Hematopoietic multipotent progenitor cell treated with erythropoietin and hydrocortisone succinate and interleukin-3 and kit ligand, for 17 days (in vitro differentiated cells): Measurements from ENCODE around the gene ARSG.
"Not testable (repeated sequence)": the region's sequence is repeated elsewhere in the genome, so short reads cannot be mapped to it uniquely, and the experiment has no call there.

ENCODE experiments used
- DNase-seq: peaks from one replicate; pipeline ENCODE4 v3.0.0-alpha.2; 2015; ENCODE audit warnings: low spot score

Gene ARSG

GRCh38 chr17:68331932-68332331 is 40.6 kb downstream of the ARSG start:
- not testable (repeated sequence) for DNase-seq

GRCh38 chr17:68334393-68334792 is 43.1 kb downstream of the ARSG start:
- DNase-seq = no peak

DNA sequence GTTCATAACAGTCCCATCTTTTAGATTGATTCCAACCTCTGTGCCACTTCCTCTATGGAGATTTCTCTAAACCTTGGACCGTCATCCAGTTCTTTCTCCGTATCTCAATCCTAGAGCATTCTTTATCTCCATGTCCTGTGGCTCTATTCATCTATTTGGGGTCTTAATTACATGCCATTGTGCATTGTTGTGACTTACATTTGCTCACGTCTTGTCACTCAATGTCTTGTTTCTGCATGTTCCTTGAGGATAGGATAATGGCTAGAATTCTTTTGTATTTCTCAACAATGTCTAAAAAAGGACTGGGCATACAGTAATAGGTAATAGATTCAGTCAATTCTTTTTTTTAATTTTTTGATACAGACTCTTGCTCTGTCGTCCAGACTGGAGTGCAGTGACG is 50.2 kb downstream of the ARSG start:
- DNase-seq = no peak

GRCh38 chr17:68343976-68344375 is 52.7 kb downstream of the ARSG start:
- DNase-seq = no peak

- no peak for DNase-seq
Measured at GRCh38 chr17:68344701-68345136, 53.4 kb downstream of the ARSG start.

GRCh38 chr17:68346448-68346847 is 55.2 kb downstream of the ARSG start:
- DNase-seq = no peak

DNA sequence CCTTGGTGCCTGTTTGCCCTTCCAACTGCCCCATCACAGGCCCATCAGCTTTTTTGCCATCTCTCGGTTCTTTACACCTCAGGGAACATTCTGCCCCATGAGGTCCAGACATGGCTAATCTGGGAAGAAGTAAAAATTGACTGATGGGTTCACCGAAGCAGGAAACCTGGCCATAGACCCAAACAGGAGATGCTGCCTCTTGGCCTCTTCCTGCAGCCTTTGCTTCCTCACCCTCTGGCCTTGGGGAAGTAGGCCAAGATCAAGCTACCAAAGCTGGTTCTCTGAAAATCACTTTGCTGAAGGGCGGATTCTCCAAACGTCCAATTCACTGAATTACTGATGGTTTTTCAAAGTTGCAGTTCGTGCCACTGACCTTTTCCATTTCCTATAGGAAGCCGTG is 56.1 kb downstream of the ARSG start:
- no peak for DNase-seq

DNA sequence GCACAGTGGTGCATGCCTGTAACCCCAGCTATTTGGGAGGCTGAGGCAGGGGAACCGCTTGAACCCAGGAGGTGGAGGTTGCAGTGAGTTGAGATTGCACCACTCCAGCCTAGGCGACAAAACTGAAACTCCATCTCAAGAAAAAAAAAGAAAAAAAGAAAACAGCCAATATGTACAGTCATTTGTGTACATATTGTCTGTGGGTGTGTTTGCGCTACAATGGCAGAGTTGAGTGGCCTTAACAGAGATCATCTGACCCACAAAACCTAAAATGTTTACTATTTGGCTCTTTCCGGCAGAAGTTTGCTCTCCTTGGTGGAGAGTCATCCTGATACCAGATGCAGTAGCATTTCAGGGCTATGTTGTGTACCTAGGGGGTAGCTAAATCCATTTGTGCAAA is 57.9 kb downstream of the ARSG start:
- no peak for DNase-seq

- peak; percentile 25 for DNase-seq
Measured at GRCh38 chr17:68351395-68351794, 60.1 kb downstream of the ARSG start.

DNA sequence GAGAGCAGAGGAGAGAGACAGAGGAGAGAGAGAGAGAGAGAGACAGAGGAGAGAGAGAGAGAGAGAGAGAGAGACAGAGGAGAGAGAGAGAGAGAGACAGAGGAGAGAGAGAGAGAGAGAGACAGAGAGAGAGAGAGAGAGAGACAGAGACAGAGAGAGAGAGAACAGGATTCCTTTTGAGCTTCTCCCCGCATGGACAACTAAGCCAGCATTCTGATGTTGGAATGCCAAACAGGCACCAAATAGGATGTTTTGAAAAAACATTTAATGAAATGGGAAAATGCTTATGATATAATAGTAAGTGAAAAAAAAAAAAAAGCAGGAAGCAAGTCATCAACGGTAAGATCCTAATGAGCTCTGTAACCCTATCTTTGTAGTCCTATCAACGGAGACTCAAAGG is 60.7 kb downstream of the ARSG start:
- no peak for DNase-seq

- DNase-seq = not testable (repeated sequence)
Measured at GRCh38 chr17:68352671-68353070, 61.4 kb downstream of the ARSG start.

DNA sequence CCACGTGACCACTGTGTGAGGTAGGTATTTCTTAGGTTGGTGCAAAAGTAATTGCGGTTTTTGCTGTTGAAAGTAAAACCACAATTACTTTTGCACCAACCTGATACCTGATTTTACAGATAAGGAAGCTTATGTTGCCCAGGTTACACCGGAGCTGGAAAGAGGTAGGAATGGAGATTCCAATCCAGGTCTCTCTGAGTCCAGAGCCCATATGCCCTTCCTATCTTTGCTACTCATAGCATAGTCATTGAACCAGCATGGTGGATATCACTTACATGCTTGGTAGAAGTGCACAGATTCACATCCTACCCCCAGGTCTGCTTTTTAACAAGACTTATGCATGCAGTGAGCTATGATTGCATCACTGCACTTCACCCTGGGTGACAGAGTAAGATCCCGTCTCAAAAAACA is 61.8 kb downstream of the ARSG start:
- DNase-seq = no peak

- DNase-seq = not testable (repeated sequence)
Measured at GRCh38 chr17:68354311-68354710, 63.0 kb downstream of the ARSG start.

DNA sequence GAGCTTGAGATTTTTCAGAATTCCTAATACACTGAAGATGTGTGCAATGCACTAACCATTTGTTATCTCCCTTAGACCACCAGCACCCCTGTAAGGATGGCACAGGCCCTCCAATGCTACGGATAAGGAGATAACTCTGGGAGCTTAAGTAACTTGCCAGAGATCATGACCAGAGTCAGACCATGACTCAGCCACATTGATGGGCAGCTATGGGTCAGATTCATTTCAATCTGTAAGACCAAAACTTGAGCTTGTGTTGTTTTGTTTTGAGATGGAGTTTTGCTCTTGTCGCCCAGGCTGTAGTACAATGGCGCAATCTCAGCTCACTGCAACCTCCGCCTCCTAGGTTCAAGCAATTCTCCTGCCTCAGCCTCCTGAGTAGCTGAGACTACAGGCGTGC is 63.8 kb downstream of the ARSG start:
- DNase-seq = not testable (repeated sequence)

DNA sequence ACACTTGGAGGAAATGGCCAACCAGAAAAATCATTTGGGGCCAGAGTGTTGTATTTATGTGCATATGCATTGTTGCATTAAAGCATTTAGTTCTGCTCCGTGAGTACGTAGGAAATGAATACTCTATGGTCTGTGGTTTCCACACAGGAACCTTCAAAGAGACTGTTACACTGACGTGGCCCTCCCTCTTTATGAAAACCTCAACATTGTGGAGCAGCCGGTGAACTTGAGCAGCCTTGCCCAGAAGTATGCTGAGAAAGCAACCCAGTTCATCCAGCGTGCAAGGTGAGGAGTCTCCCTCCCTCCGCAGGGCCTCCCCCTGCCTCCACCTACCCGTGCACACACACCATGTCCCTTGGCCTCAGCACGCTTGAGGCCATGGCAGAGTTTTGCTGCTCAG is 65.2 kb downstream of the ARSG start:
- no peak for DNase-seq

DNA sequence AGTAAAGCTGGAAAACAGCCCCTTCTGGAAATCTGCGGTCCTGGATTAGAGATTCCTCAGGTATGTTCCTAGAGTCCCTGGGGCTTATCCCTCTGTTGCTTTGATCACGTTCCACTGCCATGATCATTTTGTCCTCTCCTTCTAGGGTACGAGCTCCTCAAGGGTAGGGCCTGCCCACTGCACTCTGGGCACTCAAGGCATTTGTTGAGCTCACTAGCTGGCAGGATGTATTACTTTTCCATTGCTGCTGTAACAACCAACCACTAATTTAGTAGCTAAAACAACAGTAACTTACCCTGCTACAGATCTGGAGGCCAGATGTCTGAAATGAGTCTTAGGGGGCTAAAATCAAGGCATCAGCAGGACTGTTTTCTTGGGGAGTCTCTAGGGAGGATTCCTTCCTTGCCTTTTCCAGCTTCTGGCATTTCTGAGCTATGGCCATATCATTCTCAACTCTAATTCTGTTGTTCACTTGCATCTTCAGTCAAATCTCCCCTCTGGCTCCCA is 65.7 kb downstream of the ARSG start:
- DNase-seq = no peak

DNA sequence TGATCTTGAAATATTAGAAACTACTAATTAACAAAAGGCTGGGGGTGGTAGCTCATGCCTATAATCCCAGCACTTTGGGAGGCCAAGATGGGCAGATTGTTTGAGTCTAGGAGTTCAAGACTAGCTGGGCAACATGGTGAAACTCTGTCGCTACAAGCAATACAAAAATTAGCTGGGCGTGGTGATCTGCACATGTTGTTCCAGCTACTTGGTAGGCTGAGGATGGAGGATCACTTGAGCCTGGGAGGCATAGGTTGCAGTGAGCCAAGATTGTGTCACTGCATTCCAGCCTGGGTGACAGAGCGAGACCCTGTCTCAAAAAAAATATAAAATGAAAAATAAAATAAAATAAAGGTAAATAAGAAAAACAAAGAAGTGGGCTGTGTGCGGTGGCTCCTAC is 66.6 kb downstream of the ARSG start:
- no peak for DNase-seq

DNA sequence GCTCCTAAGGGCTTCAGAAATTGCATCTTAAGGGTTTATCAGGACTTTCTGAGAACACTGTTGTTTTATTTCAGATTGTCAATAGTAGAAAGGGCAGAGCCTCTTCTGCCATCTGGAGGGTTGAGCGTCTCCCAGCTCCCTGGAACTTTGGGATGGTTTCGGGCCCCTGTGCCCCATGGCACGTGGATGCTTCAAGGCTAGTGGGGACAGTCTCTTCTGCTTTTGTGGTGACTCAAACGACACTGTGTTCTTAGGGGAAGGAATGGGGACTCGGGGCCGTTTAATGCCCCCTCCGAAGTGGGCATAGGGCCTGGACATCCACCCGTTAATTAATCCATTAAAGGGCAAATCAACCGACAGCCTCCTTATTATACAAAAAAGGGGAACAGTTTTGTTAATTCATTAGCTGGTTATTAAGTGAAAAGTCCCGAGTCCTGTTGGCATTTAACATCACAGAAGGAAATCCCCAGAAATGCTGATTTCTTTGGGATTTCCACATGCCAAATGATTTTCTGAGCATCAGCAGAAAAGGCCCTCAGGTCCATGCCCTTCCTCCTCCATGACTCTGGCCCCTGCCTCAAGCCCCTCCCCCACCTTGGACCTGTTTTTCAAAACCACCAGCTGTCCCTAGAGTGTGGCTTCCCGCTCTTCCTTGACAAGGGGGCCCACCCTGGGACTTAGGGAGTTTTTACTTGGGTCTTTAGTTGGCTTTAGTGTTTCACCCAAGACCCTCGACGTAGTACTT is 68.7 kb downstream of the ARSG start:
- DNase-seq = no peak

DNA sequence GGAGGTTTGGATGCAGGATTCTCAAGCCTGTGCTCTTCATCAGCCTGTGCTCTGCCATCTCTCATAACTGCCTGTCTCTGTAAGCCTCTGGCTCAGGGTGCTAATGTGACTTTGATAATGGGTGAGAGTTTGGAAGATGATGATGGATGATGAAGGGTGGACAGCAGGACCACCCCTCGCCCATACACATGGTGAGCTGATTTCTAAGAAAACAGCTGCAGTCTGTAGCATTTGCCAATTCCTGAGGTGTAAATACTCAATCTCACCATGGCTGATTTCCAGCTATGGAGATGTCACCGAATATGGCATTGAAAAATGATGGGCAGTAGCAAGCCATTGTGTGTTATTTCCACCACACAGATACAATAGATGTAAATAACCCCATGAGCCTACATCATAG is 74.2 kb downstream of the ARSG start:
- DNase-seq = no peak

DNA sequence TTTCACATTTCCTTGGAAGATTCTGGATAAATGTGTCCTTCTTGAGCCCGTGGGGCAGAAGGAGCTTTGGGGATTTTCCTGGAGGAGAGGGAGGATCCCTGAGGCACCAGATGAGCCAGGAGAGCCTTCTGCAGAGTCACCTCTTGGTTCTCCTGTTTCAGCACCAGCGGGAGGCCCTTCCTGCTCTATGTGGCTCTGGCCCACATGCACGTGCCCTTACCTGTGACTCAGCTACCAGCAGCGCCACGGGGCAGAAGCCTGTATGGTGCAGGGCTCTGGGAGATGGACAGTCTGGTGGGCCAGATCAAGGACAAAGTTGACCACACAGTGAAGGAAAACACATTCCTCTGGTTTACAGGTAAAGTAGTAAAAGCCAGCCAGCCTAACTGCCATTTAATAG is 77.1 kb downstream of the ARSG start:
- no peak for DNase-seq

DNA sequence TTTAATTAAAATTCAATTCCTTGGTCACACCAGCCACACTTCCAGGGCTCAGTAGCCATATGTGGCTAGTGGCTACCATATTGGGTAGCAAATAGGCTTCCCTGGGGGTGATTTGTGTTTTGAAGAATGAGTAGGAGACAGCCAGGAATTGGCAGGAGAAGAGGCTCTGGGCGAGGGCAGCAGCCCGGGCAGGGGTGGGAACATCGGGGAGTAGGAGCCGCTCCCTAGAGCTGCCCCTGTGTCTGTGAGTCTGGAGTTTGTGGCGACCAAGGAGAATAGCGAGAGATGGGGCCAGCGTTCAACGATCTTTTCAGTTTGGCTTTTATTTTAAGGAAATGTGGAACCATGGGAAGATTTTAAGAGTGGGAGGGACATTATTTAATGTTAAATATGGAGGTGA is 84.3 kb downstream of the ARSG start:
- DNase-seq = no peak

DNA sequence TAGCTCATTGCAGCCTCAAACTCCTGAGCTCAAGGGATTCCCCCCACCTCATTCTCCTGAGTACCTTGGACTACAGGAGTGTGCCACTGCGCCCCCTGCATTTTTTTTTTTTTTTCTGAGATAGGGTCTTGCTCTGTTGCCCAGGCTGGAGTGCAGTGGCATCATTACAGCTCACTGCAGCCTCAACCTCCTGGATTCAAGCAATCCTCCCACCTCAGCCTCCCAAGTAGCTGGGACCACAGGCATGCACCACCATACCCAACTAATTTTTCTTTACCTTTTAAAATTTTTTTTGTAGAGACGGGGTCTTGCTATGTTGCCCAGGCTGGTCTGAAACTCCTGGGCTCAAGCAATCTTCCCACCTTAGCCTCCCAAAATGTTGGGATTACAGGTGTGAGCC is 84.9 kb downstream of the ARSG start:
- not testable (repeated sequence) for DNase-seq

DNA sequence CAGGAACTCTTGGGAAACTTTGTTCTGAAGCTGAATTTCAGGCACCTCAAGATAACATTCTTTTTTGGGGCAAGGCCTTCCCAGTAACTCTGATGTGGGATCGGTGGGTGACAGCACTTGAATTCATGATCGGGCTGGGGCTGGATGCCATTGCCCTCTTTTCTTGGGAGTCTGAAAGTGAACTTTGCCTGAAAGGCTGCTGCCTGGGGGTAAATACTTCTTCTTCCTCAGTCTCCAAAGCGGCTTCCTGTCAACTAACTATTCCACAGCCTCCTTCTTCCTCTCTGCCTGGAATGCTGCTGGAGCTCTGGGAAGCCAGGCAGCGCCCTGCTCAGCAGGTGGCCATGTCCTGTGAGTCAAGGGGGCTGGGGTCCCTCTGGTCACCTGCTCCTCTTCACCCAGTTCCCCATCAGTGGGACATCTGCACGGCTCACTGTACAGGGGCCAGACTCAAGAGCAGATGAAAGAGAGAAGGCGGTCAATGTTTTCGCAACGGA is 86.5 kb downstream of the ARSG start:
- DNase-seq = no peak
